Cardiac fibroblast (primary cell): ENCODE data around the gene OR13C3.
"Not testable (repeated sequence)": the region's sequence is repeated elsewhere in the genome, so short reads cannot be mapped to it uniquely, and the experiment has no call there.

Experiments
- DNase-seq, 2 donors: peaks; one replicate each; pipeline versions ENCODE4 v3.0.0 to v3.0.0-alpha.2; 2010; ENCODE audit warnings: low read depth in 2 of 2
- H3K4me3 ChIP-seq, 2 donors: replicated peaks in 1 of 2; 1 replicate in 1 of 2; 2 replicates in 1 of 2; pipeline ENCODE4 v1.5.1; 2011; ENCODE audit warnings: low read depth in 2 of 2, low read length in 2 of 2, mild to moderate bottlenecking in 2 of 2, moderate library complexity in 1 of 2
- TF ChIP-seq, protein P1 (sequence below): IDR thresholded peaks from one replicate; pipeline ENCODE4 v1.5.1; 2011; ENCODE audit warnings: low read depth, mild to moderate bottlenecking, low read length, inconsistent platforms

OR13C3 gene

DNA sequence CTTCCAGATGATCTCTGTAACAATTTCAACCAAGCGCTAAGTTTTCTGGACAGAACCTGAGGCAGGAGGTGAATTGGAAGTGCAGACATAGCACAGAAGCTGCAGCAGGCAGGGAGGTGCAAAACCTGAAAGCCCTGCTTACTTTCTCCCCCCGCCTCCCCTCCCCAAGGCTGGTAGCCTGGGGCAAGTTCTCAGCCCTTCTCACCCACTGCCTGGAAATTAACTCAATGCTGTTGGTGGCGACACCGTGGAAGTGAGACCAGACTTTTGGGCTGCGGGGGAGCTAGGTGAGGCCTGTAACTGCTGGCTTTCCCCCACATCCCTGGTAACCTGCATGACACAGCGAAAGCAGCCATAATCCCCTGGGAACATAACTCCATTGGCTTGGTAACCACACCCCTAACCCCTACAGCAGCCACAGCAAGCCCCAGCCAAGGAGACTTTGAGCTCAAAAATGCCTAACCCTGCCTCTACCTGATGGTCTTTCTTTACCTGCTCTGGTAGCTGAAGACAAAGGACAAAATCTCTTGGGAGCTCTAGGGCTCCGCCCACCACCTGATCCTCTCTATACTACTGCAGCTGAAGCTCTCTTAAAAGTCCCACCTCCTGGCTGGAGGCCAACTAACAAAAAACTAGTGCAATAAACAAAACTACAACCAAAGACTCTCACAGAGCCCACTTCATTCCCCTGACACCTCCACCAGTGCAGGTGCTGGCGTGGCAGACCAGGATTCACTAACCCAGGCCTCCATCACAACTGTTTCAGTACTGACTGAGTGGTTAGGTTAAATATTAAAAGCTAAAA lies 20.4 kb upstream of the OR13C3 start:
- TF ChIP-seq, protein P1, sequence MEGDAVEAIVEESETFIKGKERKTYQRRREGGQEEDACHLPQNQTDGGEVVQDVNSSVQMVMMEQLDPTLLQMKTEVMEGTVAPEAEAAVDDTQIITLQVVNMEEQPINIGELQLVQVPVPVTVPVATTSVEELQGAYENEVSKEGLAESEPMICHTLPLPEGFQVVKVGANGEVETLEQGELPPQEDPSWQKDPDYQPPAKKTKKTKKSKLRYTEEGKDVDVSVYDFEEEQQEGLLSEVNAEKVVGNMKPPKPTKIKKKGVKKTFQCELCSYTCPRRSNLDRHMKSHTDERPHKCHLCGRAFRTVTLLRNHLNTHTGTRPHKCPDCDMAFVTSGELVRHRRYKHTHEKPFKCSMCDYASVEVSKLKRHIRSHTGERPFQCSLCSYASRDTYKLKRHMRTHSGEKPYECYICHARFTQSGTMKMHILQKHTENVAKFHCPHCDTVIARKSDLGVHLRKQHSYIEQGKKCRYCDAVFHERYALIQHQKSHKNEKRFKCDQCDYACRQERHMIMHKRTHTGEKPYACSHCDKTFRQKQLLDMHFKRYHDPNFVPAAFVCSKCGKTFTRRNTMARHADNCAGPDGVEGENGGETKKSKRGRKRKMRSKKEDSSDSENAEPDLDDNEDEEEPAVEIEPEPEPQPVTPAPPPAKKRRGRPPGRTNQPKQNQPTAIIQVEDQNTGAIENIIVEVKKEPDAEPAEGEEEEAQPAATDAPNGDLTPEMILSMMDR, result no peak
- H3K4me3 ChIP-seq, result no peak overlapping the region
- DNase-seq, result no peak

DNA sequence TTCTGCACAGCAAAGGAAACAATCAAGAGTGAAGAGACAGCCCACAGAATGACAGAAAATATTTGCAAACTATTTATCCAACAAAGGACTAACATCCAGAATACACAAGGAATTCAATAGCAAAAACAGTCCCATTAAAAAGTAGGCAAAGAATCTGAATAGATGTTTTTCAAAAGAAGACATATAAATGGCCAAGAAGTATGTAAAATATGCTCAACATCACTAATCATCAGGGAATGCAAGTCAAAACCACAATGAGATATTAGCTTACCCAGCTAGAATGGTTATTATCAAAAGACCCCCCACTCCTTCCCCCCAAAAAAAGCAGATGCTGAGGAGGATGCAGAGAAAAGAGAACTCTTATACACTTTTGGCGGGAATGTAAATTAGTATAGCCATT lies 18.9 kb upstream of the OR13C3 start:
- peak in 1 of 2 donors; percentile 1 for DNase-seq
- TF ChIP-seq, protein P1, result no peak
- no peak overlapping the region for H3K4me3 ChIP-seq

DNA sequence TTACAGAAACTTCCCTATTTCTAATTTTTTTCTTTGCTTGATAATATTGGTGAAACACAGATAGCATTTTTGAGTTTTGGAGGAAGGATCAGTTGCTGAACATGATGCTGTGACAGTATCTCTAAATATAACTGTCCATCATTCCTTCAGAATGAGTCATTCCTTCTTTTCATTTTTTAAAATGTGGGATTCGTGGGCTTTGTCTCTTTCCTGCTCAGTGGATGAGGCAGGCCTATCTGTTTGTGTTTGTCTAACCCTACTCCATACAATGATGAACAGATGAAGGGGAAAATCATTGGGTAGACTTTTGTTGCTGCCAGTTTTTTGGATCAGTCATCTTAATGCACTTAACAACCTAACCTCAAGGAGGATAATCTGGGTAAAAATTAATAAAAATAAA lies 16.6 kb upstream of the OR13C3 start:
- TF ChIP-seq, protein P1, result no peak
- H3K4me3 ChIP-seq, result no peak overlapping the region
- DNase-seq, result peak in 1 of 2 donors; percentile 24

DNA sequence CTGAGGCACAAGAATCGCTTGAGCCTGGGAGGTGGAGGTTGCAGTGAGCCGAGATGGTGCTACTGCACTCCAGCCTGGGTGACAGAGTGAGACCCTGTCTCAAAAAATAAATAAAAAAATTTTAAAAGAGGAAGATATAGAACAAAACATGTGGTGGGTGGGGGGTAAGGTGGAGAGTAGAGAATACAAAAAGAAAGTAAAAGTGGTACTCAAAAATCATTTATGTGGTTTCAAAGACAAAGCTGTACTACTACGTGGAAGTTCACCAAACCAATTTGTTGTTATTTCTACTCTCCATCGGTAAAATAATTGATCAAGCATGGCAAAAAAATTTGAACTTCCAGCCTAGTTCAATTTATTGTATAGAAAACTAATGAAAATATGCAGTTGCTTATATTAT lies 8.0 kb upstream of the OR13C3 start:
- TF ChIP-seq, protein P1, result no peak
- DNase-seq, result no peak
- H3K4me3 ChIP-seq, result no peak overlapping the region

DNA sequence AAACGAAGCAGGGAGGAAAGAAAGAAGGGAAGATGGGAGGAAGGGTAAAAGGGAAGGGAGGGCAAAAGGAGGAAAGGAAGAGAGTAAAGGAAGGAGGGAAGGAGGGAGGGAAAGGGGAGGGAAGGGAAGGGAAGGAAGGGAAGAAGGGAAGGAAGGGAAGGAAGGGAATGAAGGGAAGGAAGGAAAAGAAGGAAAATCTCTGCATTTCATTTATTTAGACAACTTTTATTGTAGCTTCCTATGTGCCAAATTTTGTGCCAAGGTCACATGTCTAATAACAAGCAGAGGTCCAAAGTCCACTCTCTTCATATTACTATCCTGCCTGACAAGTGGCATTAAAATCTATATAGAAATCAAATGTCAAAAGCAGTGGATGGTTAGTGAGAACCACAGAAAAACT lies 2.6 kb upstream of the OR13C3 start:
- DNase-seq, result no peak
- no peak overlapping the region for H3K4me3 ChIP-seq
- TF ChIP-seq, protein P1, result no peak

DNA sequence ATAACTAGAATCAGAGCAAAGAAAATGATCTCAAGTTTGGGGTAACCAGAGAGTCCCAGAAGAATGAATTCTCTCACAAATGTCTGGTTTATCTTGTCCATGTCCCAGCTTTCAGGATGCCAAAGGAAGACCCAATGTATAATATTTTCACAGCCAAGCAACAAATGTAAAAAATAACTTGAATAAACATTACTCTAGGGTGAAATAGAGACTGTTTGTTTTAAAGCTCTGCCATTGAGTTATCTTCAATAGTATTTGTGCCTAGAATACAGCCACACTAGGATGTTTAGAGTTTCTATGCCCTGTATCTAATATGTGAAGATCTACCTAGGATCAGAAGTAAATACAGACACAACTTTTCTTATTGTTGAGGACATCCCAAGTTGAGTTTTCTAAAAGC lies 9.5 kb downstream of the OR13C3 start, which contains the start of gene OR13C4:
Gene OR13C4 (minus strand): TSS at position 101 of the 400 bp plus-strand sequence. CDS start 0 bp downstream, at position 101.
- no peak within 1 kb of the TSS for H3K4me3 ChIP-seq
- TF ChIP-seq, protein P1, result no peak
- DNase-seq, result no peak

DNA sequence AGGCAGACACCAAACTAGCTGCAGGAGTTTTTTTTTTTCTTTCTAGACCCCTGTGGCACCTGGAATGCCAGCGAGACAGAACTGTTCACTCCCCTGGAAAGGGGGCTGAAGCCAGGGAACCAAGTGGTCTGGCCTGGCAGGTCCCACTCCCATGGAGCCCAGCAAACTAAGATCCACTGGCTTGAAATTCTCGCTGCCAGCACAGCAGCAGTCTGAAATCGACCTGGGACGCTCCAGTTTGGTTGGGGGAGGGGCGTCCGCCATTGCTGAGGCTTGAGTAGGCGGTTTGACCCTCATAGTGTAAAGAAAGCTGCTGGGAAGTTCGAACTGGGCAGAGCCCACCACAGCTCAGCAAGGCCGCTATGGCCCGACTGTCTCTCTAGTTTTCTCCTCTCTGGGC lies 16.4 kb downstream of the OR13C3 start:
- not testable (repeated sequence) for DNase-seq, H3K4me3 ChIP-seq
